Keratinocyte (primary cell): ENCODE measurements around the gene MN1. TPM values are rescaled to one million over a fixed set of nuclear protein-coding genes. Genes with fewer than 3 reads are reported as not detected.

Experiments used
- DNase-seq: peaks from one replicate; pipeline ENCODE4 v3.0.0-alpha.2; 2011; ENCODE audit warnings: low read depth, missing footprints, low spot score
- FAIRE-seq: peaks from 2 replicates; lab custom pipeline; 2011; peaks lifted over from hg19 to GRCh38; lab: Jason Lieb, UNC
- H2AFZ ChIP-seq: 2 replicates; pipeline ENCODE4 v1.6.0; 2012; ENCODE audit warnings: low read length, control low read depth, inconsistent platforms; ENCODE audit not compliant: control insufficient read depth
- H3K27ac ChIP-seq: 2 replicates; pipeline ENCODE4 v1.5.1; 2011; ENCODE audit warnings: low read length; ENCODE audit not compliant: control insufficient read depth, insufficient read depth
- H3K27me3 ChIP-seq: 3 replicates; pipeline ENCODE4 v1.6.0; 2011; ENCODE audit warnings: low read length; ENCODE audit not compliant: control insufficient read depth, insufficient read depth; ENCODE audit errors: extremely low read depth
- H3K36me3 ChIP-seq, 2 experiments: 2 replicates in 1 of 2; 3 replicates in 1 of 2; pipeline ENCODE4 v1.5.1; 2011; ENCODE audit warnings: low read length in 2 of 2, mild to moderate bottlenecking in 1 of 2; ENCODE audit not compliant: control insufficient read depth in 2 of 2, insufficient read depth in 2 of 2; ENCODE audit errors: extremely low read depth in 1 of 2
- H3K4me1 ChIP-seq: 3 replicates; pipeline ENCODE4 v1.5.1; 2011; ENCODE audit warnings: low read length; ENCODE audit not compliant: control insufficient read depth, insufficient read depth; ENCODE audit errors: extremely low read depth
- H3K4me2 ChIP-seq: 3 replicates; pipeline ENCODE4 v1.6.0; 2011; ENCODE audit warnings: low read depth, low read length; ENCODE audit not compliant: control insufficient read depth, insufficient read depth; ENCODE audit errors: extremely low read depth
- H3K4me3 ChIP-seq, 3 experiments: fragments of 200-600 bp in 1 of 3; sonication (generic) in 1 of 3; 2 replicates in 2 of 3; 3 replicates in 1 of 3; pipeline ENCODE4 v1.5.1; 2011 to 2016; ENCODE audit warnings: low read length in 3 of 3, mild to moderate bottlenecking in 3 of 3, control low read depth in 2 of 3, inconsistent platforms in 1 of 3, low read depth in 1 of 3, mixed read lengths in 1 of 3, mixed run types in 1 of 3, moderate library complexity in 1 of 3; ENCODE audit not compliant: control insufficient read depth in 2 of 3, insufficient read depth in 2 of 3; ENCODE audit errors: extremely low read depth in 1 of 3
- H3K79me2 ChIP-seq: 2 replicates; pipeline ENCODE4 v1.6.0; 2012; ENCODE audit warnings: low read length; ENCODE audit not compliant: control insufficient read depth, insufficient read depth
- H3K9ac ChIP-seq: 3 replicates; pipeline ENCODE4 v1.6.0; 2011; ENCODE audit warnings: low read length; ENCODE audit not compliant: control insufficient read depth, insufficient read depth; ENCODE audit errors: extremely low read depth
- H3K9me1 ChIP-seq: 3 replicates; pipeline ENCODE4 v1.6.0; 2011; ENCODE audit warnings: low read length; ENCODE audit not compliant: control insufficient read depth, insufficient read depth; ENCODE audit errors: extremely low read depth
- H3K9me3 ChIP-seq: 2 replicates; pipeline ENCODE4 v1.5.1; 2012; ENCODE audit warnings: low read depth, low read length; ENCODE audit not compliant: control insufficient read depth
- H4K20me1 ChIP-seq: 3 replicates; pipeline ENCODE4 v1.6.0; 2011; ENCODE audit warnings: low read length; ENCODE audit not compliant: control insufficient read depth, insufficient read depth; ENCODE audit errors: extremely low read depth
- EZH2 ChIP-seq: IDR thresholded peaks from one replicate; pipeline ENCODE4 v1.6.1; 2012; ENCODE audit warnings: inconsistent platforms, mild to moderate bottlenecking, low read length, moderate library complexity
- dilution Hi-C: fragments of 300-500 bp; cut with MboI; formaldehyde crosslinking; loops from one replicate; pipeline ENCODE4 v1.7.0; 2020; ENCODE audit warnings: low sequenced_read_pairs; ENCODE audit not compliant: extremely low pct_ligation_motif_present
- polyA plus RNA-seq, 5 experiments: library from polyadenylated mRNA; depleted of rRNA in 3 of 5; stranded (reverse) in 3 of 5; stranded (forward) in 1 of 5; unstranded in 1 of 5; fragments of >200 nt; gene quantifications; 1 replicate in 1 of 5; 2 replicates in 3 of 5; 3 replicates in 1 of 5; pipeline versions ENCODE4 v1.2.1 to v1.2.3, GENCODE V29; 2011 to 2012; ENCODE audit warnings: missing spikeins in 2 of 5, low read depth in 1 of 5, low replicate concordance in 1 of 5
- TF ChIP-seq, protein P1 (sequence below), 3 experiments: IDR thresholded peaks in 1 of 3; conservative IDR thresholded peaks in 1 of 3; optimal IDR thresholded peaks in 1 of 3; 2 replicates in 2 of 3; 3 replicates in 1 of 3; pipeline versions ENCODE3 to v1.5.1; 2011; ENCODE audit warnings: low read length in 3 of 3, mild to moderate bottlenecking in 3 of 3, moderate library complexity in 2 of 3, control low read depth in 1 of 3, inconsistent platforms in 1 of 3; ENCODE audit not compliant: insufficient read depth in 2 of 3; ENCODE audit errors: extremely low read depth in 1 of 3

Gene MN1
- polyA plus RNA-seq, 1 donor (not counting 4 experiments of a cell fraction or from before 2014, with no cell fraction given) = 2.2 TPM

DNA sequence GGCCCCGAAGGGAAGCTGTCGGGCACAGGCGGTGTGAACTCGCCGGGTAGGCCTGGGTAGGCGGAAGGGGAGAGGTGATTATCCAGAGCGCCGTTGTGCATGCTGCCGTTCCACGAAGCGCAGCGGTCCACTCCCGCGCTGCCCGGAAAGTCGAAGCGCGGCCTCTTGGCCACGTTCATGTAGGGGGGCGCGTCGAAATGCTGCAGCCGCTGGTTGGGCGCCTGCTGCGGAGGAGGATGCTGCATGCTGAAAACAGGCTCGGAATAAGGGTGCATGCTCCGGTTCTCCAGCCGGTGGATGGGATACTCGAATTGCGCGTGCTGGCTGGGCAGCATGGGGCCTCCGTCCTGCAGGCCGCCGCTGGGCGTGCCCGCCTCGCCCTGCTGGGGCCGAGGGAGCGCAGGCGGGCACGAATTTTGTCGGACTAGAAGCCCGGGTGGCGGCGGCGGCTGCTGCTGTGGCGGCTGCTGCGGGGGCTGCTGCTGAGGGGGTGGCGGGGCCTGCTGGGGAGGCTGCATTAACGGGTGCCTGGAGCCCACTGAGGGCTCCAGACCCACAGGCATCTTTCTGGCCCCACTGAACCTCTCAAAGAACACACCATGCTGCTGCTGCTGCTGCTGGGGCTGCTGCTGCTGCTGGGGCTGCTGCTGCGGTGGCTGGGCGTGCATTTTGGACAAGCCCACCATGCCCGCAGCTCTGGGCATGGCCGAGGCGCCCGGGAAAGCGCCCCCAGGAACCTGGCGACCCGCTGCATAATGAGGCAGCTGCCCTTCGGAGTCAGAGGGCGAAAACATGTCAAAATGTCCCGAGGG is 2.3 kb downstream of the MN1 start:
- no peak overlapping the region for H3K27ac ChIP-seq
- peaks cover 17% of the 10 kb centered on the region for H3K4me1 ChIP-seq
- TF ChIP-seq EZH2 = no peak
- TF ChIP-seq, protein P1, sequence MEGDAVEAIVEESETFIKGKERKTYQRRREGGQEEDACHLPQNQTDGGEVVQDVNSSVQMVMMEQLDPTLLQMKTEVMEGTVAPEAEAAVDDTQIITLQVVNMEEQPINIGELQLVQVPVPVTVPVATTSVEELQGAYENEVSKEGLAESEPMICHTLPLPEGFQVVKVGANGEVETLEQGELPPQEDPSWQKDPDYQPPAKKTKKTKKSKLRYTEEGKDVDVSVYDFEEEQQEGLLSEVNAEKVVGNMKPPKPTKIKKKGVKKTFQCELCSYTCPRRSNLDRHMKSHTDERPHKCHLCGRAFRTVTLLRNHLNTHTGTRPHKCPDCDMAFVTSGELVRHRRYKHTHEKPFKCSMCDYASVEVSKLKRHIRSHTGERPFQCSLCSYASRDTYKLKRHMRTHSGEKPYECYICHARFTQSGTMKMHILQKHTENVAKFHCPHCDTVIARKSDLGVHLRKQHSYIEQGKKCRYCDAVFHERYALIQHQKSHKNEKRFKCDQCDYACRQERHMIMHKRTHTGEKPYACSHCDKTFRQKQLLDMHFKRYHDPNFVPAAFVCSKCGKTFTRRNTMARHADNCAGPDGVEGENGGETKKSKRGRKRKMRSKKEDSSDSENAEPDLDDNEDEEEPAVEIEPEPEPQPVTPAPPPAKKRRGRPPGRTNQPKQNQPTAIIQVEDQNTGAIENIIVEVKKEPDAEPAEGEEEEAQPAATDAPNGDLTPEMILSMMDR (optimal IDR thresholded peaks at IDR 0.05 in 1 of 3, IDR thresholded peaks at IDR 0.05 in 1 of 3, conservative IDR thresholded peaks at IDR 0.05 in 1 of 3; ENCODE audit: extremely low read depth in 1 of 3, insufficient read depth in 2 of 3, low read length in 3 of 3) = no peak
- no peak overlapping the region for H2AFZ ChIP-seq
- H3K36me3 ChIP-seq = peaks cover 2 to 8% of the 10 kb centered on the region in 2 experiments
- peak overlapping the region; percentile 74 to 85 (median 78) for H3K4me3 ChIP-seq
- DNase-seq (no peak), FAIRE-seq (no peak)
- H3K4me2 ChIP-seq = peak overlapping the region; percentile 94
- no peaks in the 10 kb centered on the region for H3K9me3 ChIP-seq
- H4K20me1 ChIP-seq = no peaks in the 10 kb centered on the region
- dilution Hi-C loops = no loop called here
- peak overlapping the region; percentile 75 for H3K9ac ChIP-seq
- H3K9me1 ChIP-seq = no peaks in the 10 kb centered on the region
- no peaks in the 10 kb centered on the region for H3K27me3 ChIP-seq
- H3K79me2 ChIP-seq = peaks cover 42% of the 10 kb centered on the region

DNA sequence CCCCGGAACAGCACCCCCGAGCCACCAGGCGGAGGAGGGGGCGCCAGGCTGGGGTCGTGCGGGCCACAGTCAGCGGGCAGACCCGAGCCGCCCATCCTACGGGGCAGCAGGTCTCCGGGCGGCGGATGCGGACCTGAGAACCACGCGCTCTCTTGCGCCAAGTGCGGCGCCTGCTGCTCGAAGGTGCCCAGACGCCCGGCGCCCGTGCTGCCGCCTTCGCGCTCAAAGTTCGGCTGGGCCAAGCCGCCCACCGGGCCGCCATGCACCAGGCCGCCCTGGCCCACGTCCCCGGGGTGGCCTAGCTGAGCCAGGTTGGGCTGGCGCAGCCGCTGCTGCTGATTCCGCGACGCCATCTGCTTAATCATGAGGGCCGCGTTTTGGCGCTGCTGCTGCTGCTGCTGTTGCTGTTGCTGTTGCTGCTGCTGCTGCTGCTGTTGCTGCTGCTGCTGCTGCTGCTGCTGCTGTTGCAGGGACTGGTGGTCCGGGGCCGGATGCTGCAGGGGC is 3.0 kb downstream of the MN1 start:
- Histone ChIP-seq H3K4me3 (no peak overlapping the region), H3K4me1 (peaks cover 17% of the 10 kb centered on the region), H2AFZ (no peak overlapping the region), H3K4me2 (no peak overlapping the region), H3K27ac (no peak overlapping the region), H4K20me1 (no peaks in the 10 kb centered on the region), H3K9me1 (no peaks in the 10 kb centered on the region), H3K9ac (no peak overlapping the region), H3K36me3 (peaks cover 5 to 8% of the 10 kb centered on the region in 2 experiments), H3K9me3 (no peaks in the 10 kb centered on the region), H3K79me2 (peaks cover 45% of the 10 kb centered on the region), H3K27me3 (no peaks in the 10 kb centered on the region)
- FAIRE-seq (no peak), DNase-seq (no peak)
- dilution Hi-C loops = no loop called here
- TF ChIP-seq, protein P1 (optimal IDR thresholded peaks at IDR 0.05 in 1 of 3, IDR thresholded peaks at IDR 0.05 in 1 of 3, conservative IDR thresholded peaks at IDR 0.05 in 1 of 3; ENCODE audit: extremely low read depth in 1 of 3, insufficient read depth in 2 of 3, low read length in 3 of 3) = no peak
- no peak for TF ChIP-seq EZH2
